Measurements from ENCODE around the gene CPLANE2. TPM values are rescaled to one million over a fixed set of nuclear protein-coding genes. Genes with fewer than 3 reads are reported as not detected.

Gene CPLANE2
- total RNA-seq, 6 experiments from 2014 or later, result 2.2 to 4.4 (median 3.1) TPM

- DNase-seq, result peak in 1 of 3 donors; percentile 20
- ATAC-seq, result no peak
- H3K4me3 ChIP-seq, result no peak overlapping the region
- no peak for TF ChIP-seq CTCF (IDR thresholded peaks at IDR 0.05)
- TF ChIP-seq POLR2A (IDR thresholded peaks at IDR 0.05), result no peak
- peaks cover 0 to 10% (median 4%) of the 10 kb centered on the region in 4 donors for H3K4me1 ChIP-seq
- 78% methylated on average over 7 of the region's 10 CpGs for WGBS (ENCODE audit: insufficient coverage, low coverage, low lambda C conversion rate, missing lambda C conversion rate)
- no peak overlapping the region for H3K27ac ChIP-seq
- intact Hi-C loops (cut with DNase I), result loop anchor here (5.0 to 10.0 kb wide), 2 partner anchors 34 to 166 kb away; partner anchors contain the start of gene FAM131C (in 1 of the 2)
- no peaks in the 10 kb centered on the region for H3K27me3 ChIP-seq
- no peaks in the 10 kb centered on the region for H3K36me3 ChIP-seq
- no peaks in the 10 kb centered on the region for H3K9me3 ChIP-seq
Observed at GRCh38 chr1:16241221-16241708, 4.3 kb upstream of the CPLANE2 start.

- TF ChIP-seq CTCF (IDR thresholded peaks at IDR 0.05), result no peak
- no peak for TF ChIP-seq POLR2A (IDR thresholded peaks at IDR 0.05)
- Histone ChIP-seq H3K36me3 (no peaks in the 10 kb centered on the region), H3K27ac (no peak overlapping the region), H3K4me1 (peaks cover 0 to 14% (median 4%) of the 10 kb centered on the region in 4 donors), H3K9me3 (no peaks in the 10 kb centered on the region), H3K27me3 (no peaks in the 10 kb centered on the region), H3K4me3 (no peak overlapping the region)
- ATAC-seq (no peak), DNase-seq (no peak)
- WGBS (ENCODE audit: insufficient coverage, low coverage, low lambda C conversion rate, missing lambda C conversion rate), result 77% methylated on average over 2 of the region's 2 CpGs
- intact Hi-C loops (cut with DNase I), result loop anchor here (5.0 to 10.0 kb wide), 2 partner anchors 33 to 165 kb away; partner anchors contain the start of gene FAM131C (in 1 of the 2)
Observed at GRCh38 chr1:16239972-16240491, 3.0 kb upstream of the CPLANE2 start.

- DNase-seq (no peak), ATAC-seq (peak in 1 of 4 donors; percentile 9)
- intact Hi-C loops (cut with DNase I), result no loop called here
- Histone ChIP-seq H3K4me3 (peak overlapping the region; percentile 52 to 78 (median 78)), H3K9me3 (no peaks in the 10 kb centered on the region), H3K27ac (peak overlapping the region in 2 of 3 donors; percentile 60 to 62), H3K27me3 (no peaks in the 10 kb centered on the region), H3K36me3 (no peaks in the 10 kb centered on the region), H3K4me1 (peaks cover 0 to 14% (median 4%) of the 10 kb centered on the region in 4 donors)
- 25% methylated on average over 6 of the region's 6 CpGs for WGBS (ENCODE audit: insufficient coverage, low coverage, low lambda C conversion rate, missing lambda C conversion rate)
- TF ChIP-seq CTCF (IDR thresholded peaks at IDR 0.05), result no peak
- no peak for TF ChIP-seq POLR2A (IDR thresholded peaks at IDR 0.05)
Observed at GRCh38 chr1:16237343-16237830, 404 bp upstream of the CPLANE2 start.

GRCh38 chr1:16235944-16236510 is 956 bp downstream of the CPLANE2 start:
- WGBS (ENCODE audit: insufficient coverage, low coverage, low lambda C conversion rate, missing lambda C conversion rate), result 38% methylated on average over 3 of the region's 6 CpGs
- H3K27ac ChIP-seq, result peak overlapping the region in 1 of 3 donors; percentile 62

More at GRCh38 chr1:16235944-16236510, 956 bp downstream of the CPLANE2 start:
- peak; percentile 66 to 71 (median 70) for ATAC-seq
- no peaks in the 10 kb centered on the region for H3K27me3 ChIP-seq
- H3K4me1 ChIP-seq, result peaks cover 0 to 14% (median 4%) of the 10 kb centered on the region in 4 donors
- peak; percentile 20 to 34 (median 26) for TF ChIP-seq CTCF (IDR thresholded peaks at IDR 0.05)
- TF ChIP-seq POLR2A (IDR thresholded peaks at IDR 0.05), result no peak
- H3K9me3 ChIP-seq, result no peaks in the 10 kb centered on the region
- intact Hi-C loops (cut with DNase I), result no loop called here
- H3K36me3 ChIP-seq, result no peaks in the 10 kb centered on the region
- H3K4me3 ChIP-seq, result peak overlapping the region in 2 of 3 donors; percentile 78
- DNase-seq, result peak in 2 of 3 donors; percentile 57 to 69
